Duodenal mucosa (tissue), 2 donors: ENCODE data around the gene FADD.

ENCODE experiments used
- H3K27ac ChIP-seq: one replicate; pipeline ENCODE4 v1.7.0; 2013; ENCODE audit warnings: low read depth, low read length
- H3K27me3 ChIP-seq, 2 donors: one replicate each; pipeline ENCODE4 v1.7.0; 2013; ENCODE audit warnings: low read length in 2 of 2, control low read depth in 1 of 2; ENCODE audit not compliant: insufficient read depth in 2 of 2, control insufficient read depth in 1 of 2
- H3K36me3 ChIP-seq, 2 donors: one replicate each; pipeline ENCODE4 v1.7.0; 2013; ENCODE audit warnings: low read length in 2 of 2, control low read depth in 1 of 2; ENCODE audit not compliant: insufficient read depth in 2 of 2, control insufficient read depth in 1 of 2
- H3K4me1 ChIP-seq, 2 donors: one replicate each; pipeline ENCODE4 v1.7.0; 2013; ENCODE audit warnings: low read length in 2 of 2, control low read depth in 1 of 2; ENCODE audit not compliant: insufficient read depth in 2 of 2, control insufficient read depth in 1 of 2
- H3K4me3 ChIP-seq, 2 donors: one replicate each; pipeline ENCODE4 v1.7.0; 2013; ENCODE audit warnings: low read length in 2 of 2, low read depth in 1 of 2
- H3K9ac ChIP-seq, 2 donors: one replicate each; pipeline ENCODE4 v1.7.0; 2013; ENCODE audit warnings: low read length in 2 of 2, low read depth in 1 of 2
- H3K9me3 ChIP-seq, 2 donors: one replicate each; pipeline ENCODE4 v1.7.0; 2013; ENCODE audit warnings: low read length in 2 of 2, control low read depth in 1 of 2; ENCODE audit not compliant: control insufficient read depth in 1 of 2

The FADD gene

DNA sequence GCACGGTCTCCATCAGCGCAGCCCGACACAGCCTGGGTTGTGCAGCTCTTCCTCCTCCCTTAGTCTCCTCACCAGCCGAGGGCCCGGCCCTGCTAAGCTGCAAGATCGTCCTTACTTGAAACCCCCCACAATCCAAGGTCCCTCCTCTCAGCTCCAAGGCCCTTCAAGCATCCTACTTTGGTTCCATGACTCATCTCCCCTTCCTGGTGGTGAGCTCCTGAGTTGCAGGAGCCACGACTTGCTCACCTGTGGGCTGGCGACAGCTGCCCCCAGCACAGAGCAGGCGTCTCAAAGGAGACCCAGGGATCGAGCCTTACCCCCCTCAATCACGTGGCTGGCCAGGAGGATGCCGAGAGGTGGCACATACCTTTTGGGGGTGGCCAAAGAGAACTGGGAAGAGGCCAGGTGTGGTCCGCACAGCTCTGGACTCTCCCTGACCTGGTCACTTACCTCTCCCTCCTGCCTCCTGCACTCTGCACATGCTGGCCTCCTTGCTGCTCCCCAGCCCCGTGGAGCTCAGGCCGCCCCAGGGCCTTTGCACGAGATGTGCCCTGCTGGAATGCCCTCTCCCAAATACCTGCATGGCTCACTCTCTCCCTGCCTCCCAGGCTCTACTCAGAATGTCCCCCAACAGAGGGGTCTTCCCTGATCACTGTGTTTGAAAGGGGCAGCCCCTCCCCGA, 35.2 kb upstream of the FADD start:
- Histone ChIP-seq H3K36me3 (no peaks in the 10 kb centered on the region), H3K27me3 (peaks cover 0 to 2% of the 10 kb centered on the region in 2 donors)

DNA sequence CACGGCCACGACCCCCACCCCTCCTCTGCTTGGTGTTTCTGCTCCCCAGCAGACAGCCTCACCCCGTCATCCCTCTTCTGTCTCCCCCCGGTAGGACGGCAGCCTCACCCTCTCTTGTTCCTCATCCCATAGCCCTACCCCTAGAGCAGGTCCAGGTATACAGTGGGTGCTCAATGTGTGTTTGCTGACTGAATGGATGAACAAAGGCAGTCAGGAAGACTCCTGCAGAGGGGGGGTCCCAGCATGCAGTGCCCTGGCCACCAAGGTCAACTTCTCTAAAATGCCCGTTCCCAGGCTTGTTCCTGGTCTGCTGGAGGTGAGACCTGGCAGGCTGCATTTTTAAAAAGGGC, 34.7 kb upstream of the FADD start:
- Histone ChIP-seq H3K4me3 (no peak overlapping the region), H3K27me3 (peaks cover 0 to 2% of the 10 kb centered on the region in 2 donors), H3K4me1 (no peaks in the 10 kb centered on the region), H3K9me3 (no peaks in the 10 kb centered on the region), H3K27ac (no peak overlapping the region), H3K36me3 (no peaks in the 10 kb centered on the region), H3K9ac (no peak overlapping the region)

More for the DNA sequence above, 35.2 kb upstream of the FADD start:
- H3K9me3 ChIP-seq: no peaks in the 10 kb centered on the region
- H3K4me1 ChIP-seq: no peaks in the 10 kb centered on the region
- H3K4me3 ChIP-seq: no peak overlapping the region
- no peak overlapping the region for H3K27ac ChIP-seq
- H3K9ac ChIP-seq: no peak overlapping the region

DNA sequence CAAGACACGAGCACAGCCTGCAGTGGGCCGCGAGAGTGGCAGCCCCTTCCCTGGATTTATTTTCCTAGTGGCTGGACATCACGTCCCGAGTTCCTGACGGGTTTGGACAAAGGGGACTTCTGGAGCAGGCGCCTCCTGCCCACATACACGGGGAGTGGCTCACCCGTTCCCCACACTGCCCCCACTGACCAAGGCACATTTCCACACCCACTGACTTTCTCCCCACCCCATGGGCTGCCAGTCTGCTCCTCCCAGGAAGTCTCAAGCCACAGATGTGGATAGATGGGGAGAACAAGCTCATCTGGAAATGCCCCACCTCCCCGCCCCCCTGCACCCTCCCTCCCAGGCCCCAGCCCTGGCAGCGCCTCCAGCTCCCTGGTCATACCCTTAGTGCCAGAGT, 34.0 kb upstream of the FADD start:
- Histone ChIP-seq H3K4me3 (no peak overlapping the region), H3K27ac (no peak overlapping the region), H3K9ac (no peak overlapping the region), H3K27me3 (peaks cover 0 to 2% of the 10 kb centered on the region in 2 donors), H3K36me3 (no peaks in the 10 kb centered on the region), H3K9me3 (no peaks in the 10 kb centered on the region), H3K4me1 (no peaks in the 10 kb centered on the region)

DNA sequence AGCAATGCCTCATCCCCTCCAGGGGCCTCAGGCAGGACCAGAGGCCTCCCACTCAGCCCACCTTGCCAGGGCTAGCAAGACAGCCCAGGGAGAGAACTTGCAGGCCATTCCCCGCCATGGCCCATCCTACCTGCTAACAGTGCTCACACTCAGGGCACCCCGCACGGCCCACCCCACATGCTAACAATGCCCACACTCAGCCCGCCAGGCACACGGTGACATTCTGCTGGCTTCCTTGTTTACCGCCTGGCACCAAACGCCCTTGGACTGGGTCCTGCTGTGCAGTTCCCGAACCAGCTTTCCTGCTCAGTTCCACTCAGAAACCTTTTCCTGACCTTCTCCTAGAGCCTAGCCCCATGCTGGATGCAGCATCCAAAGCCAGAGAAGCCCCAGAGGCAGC, 33.5 kb upstream of the FADD start:
- Histone ChIP-seq H3K36me3 (no peaks in the 10 kb centered on the region), H3K27me3 (peaks cover 0 to 2% of the 10 kb centered on the region in 2 donors), H3K4me1 (no peaks in the 10 kb centered on the region), H3K4me3 (no peak overlapping the region), H3K27ac (no peak overlapping the region), H3K9ac (no peak overlapping the region), H3K9me3 (no peaks in the 10 kb centered on the region)

DNA sequence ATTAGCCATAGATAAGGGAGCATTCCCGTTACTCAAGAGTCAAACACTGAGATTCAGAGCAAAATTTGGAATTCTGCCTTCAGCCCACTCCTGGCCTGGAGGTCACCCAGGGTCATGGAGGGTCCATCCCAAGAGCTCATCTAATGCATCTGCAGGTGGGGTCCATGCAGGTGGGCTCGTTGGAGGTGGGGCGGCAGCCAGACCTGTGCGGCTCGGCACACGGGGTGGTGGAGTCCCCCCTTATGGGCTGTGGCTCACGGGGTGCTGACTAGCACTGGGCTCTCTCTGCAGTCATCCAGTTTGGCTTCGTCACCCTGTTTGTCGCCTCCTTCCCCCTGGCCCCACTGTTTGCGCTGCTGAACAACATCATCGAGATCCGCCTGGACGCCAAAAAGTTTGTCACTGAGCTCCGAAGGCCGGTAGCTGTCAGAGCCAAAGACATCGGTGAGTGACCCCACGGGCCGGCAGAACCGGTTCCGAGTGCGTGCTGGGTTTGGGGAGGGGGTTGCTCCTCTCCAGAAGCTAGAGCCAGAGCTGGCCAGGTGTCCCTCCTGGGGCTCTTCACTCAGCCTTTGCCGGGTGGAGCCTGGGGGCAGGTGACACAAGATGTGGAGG, 32.4 kb upstream of the FADD start:
- Histone ChIP-seq H3K9ac (no peak overlapping the region), H3K27me3 (peaks cover 0 to 2% of the 10 kb centered on the region in 2 donors), H3K27ac (no peak overlapping the region), H3K4me1 (no peaks in the 10 kb centered on the region), H3K4me3 (no peak overlapping the region), H3K36me3 (no peaks in the 10 kb centered on the region), H3K9me3 (no peaks in the 10 kb centered on the region)

DNA sequence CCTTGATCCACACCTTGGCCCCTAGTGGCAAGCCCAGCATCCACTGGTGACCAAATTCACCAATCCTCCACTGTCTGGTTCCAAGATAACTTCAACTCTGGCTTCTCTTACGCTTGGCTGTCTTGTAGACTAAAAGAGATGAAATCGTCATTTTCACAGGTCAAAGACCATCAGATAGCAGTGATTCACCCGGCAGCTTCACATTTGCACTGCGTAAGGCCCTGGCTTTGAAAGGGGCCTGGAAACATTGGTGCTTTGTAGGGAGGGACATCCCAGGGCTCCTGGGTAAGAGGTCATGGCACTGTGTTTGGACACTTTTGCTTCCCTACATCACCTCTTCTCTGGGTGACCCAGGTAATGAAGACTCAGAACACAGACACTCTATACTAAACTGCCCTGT, 30.1 kb upstream of the FADD start:
- no peaks in the 10 kb centered on the region for H3K9me3 ChIP-seq
- no peaks in the 10 kb centered on the region for H3K4me1 ChIP-seq
- no peak overlapping the region for H3K9ac ChIP-seq
- no peak overlapping the region for H3K27ac ChIP-seq
- H3K36me3 ChIP-seq: no peaks in the 10 kb centered on the region
- H3K4me3 ChIP-seq: no peak overlapping the region
- peaks cover 0 to 2% of the 10 kb centered on the region in 2 donors for H3K27me3 ChIP-seq

DNA sequence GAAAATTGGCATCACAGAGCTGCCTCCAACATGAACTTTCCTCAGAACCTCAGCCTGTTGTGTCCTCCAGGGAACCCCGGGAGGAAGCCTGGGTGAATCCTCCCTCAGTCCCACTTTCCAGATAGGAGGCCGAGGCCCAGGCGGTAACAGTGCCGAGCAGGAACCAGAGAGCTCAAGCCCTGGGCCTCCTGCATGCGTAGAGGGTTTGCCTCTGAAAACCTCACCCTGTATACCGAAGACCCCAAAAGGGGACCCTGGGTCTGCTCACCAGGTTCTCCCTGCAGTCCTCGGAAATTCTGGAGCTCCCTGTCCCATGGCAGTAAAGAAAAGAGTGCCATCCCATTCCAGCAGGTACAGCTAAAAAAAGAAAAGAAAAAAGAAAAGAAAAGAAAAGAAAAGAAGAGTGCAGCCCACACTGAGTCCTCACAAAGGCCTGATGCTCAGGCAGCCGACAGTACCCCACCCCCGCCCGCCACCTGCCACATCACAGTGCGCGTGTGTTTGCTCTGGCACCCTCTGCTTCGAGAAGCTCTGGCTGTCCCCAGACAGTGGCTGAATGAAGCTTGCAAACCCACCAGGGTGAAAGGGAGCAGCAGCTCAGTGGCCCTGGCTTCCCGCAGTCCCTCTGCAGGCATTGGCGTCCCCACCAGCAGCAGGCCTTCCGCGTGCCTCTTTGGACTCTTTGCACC, 28.4 kb upstream of the FADD start:
- Histone ChIP-seq H3K4me1 (no peaks in the 10 kb centered on the region), H3K27ac (no peak overlapping the region), H3K27me3 (peaks cover 0 to 2% of the 10 kb centered on the region in 2 donors), H3K36me3 (no peaks in the 10 kb centered on the region), H3K9me3 (no peaks in the 10 kb centered on the region), H3K4me3 (no peak overlapping the region), H3K9ac (no peak overlapping the region)

DNA sequence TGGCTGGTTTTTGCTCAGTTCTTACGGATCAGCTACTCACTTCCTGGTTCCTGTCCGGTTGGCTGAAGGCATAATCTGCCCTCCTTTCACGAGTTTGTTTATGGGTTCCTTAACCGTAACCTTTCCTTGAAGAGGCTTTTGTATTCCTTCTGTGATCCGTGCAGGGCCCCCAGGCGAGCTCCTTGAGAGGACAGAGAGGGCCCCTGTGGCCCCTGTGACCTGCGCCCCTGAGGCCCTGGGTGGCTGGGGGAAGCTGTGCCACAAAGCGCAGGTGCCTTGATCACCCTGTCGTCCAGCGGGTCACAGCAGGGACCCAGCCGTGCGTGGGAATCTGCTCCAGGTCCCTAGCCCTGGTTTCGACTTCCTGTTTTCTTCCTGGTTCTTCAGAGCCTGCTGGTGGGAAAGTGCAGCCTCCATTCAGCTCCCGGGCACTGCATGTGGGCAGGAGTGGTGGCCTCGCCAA, 27.8 kb upstream of the FADD start:
- H3K36me3 ChIP-seq: no peaks in the 10 kb centered on the region
- H3K27ac ChIP-seq: no peak overlapping the region
- no peak overlapping the region for H3K4me3 ChIP-seq
- H3K9me3 ChIP-seq: no peaks in the 10 kb centered on the region
- H3K4me1 ChIP-seq: no peaks in the 10 kb centered on the region
- peaks cover 0 to 2% of the 10 kb centered on the region in 2 donors for H3K27me3 ChIP-seq
- no peak overlapping the region for H3K9ac ChIP-seq

DNA sequence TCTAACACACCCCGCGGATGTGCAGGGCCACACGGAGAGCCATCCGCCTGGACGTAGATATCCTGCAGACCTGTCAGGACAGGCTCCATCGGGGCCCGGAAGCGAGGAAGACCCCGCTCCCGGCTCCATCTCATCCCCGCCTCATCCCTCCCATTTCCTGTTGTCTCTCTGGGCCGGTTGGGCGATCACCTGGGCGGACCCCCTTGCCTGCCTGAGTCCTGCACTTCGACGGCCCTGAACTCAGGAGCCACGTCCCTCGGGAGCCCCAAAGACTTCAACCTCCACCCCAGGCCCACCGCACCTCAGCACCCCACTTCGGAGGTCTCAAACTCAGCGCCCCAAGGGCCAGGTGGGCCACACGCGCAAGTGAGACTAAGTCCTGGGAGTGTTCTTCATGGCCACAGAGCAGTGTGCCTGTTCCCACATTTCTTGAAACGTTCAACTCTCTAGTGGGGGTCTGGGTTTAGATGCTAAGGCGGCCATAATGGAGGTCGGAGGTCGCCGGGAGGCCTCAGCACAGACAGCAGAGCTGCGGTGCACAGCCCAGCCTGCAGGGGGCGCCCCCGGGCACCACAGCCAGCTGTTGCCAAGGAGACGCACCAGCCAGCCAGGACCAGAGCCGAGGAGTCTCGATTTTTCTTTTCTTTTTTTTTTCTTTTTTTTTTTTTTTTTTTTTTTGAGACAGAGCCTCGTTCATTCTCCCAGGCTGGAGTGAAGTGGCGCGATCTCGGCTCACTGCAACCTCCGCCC, 26.0 kb upstream of the FADD start:
- no peaks in the 10 kb centered on the region for H3K4me1 ChIP-seq
- no peak overlapping the region for H3K9ac ChIP-seq
- H3K27ac ChIP-seq: no peak overlapping the region
- no peaks in the 10 kb centered on the region for H3K36me3 ChIP-seq
- no peaks in the 10 kb centered on the region for H3K27me3 ChIP-seq
- no peak overlapping the region for H3K4me3 ChIP-seq
- H3K9me3 ChIP-seq: no peaks in the 10 kb centered on the region

DNA sequence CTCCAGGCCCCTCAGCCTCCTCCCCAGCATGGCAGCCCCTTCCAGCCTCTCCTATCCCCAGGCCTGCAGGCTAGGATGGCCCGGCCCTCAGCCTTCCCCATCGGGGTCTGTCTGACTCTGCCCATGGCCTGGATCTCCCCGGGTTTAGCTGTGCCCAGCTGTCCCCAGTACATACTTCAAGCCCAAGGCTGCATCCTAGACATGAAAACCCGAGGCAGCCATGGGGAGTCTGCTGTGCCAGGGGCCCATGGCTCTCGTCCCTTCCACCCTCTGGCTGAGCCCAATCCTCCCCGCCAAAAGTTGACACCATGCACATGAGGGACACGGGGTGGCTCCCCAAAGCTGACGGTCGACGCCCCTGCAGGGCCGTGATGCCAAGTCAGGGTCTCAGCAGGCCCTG, 22.2 kb upstream of the FADD start:
- Histone ChIP-seq H3K36me3 (no peaks in the 10 kb centered on the region), H3K27me3 (no peaks in the 10 kb centered on the region), H3K9ac (no peak overlapping the region), H3K27ac (no peak overlapping the region), H3K4me3 (no peak overlapping the region), H3K4me1 (no peaks in the 10 kb centered on the region), H3K9me3 (no peaks in the 10 kb centered on the region)
